CD4-positive, CD25-positive, alpha-beta regulatory T cell (primary cell): Measurements from ENCODE around the gene MEGF11. TPM values are rescaled to one million over a fixed set of nuclear protein-coding genes. Genes with fewer than 3 reads are reported as not detected.

Experiments used
- ATAC-seq, 2 donors: fragments of 150-1000 bp; cut with Tn5 transposase; one replicate each; pipeline ENCODE4 v1.10.0; 2021; ENCODE audit warnings: low read depth in 2 of 2, moderate number of reproducible peaks in 2 of 2, moderate library complexity in 1 of 2
- DNase-seq, 3 donors: peaks; one replicate each; pipeline versions ENCODE4 v3.0.0 to v3.0.0-alpha.2; 2012 to 2022; ENCODE audit warnings: mixed read lengths in 1 of 3
- H3K27ac ChIP-seq: one replicate; pipeline ENCODE4 v1.7.0; 2013; ENCODE audit warnings: mild to moderate bottlenecking, low read length; ENCODE audit not compliant: insufficient read depth, poor library complexity, severe bottlenecking
- H3K27me3 ChIP-seq: one replicate; pipeline ENCODE4 v1.7.0; 2013; ENCODE audit warnings: low read length; ENCODE audit not compliant: control insufficient read depth, insufficient read depth
- H3K36me3 ChIP-seq: one replicate; pipeline ENCODE4 v1.7.0; 2013; ENCODE audit warnings: mild to moderate bottlenecking, low read length, moderate library complexity; ENCODE audit not compliant: control insufficient read depth, insufficient read depth
- H3K4me1 ChIP-seq: 2 replicates; pipeline ENCODE4 v1.7.0; 2013; ENCODE audit warnings: mild to moderate bottlenecking, low read length; ENCODE audit not compliant: insufficient read depth, control insufficient read depth, poor library complexity, severe bottlenecking
- H3K4me3 ChIP-seq: one replicate; pipeline ENCODE4 v1.7.0; 2013; ENCODE audit warnings: low read depth, mild to moderate bottlenecking, low read length, moderate library complexity
- H3K9me3 ChIP-seq, 2 experiments: 1 replicate in 1 of 2; 2 replicates in 1 of 2; pipeline ENCODE4 v1.7.0; 2013; ENCODE audit warnings: low read length in 2 of 2, mild to moderate bottlenecking in 1 of 2, moderate library complexity in 1 of 2; ENCODE audit not compliant: control insufficient read depth in 2 of 2
- H3K27ac Mint-ChIP-seq, 3 donors: one replicate each; pipeline ENCODE4 v1.8.0; 2020 to 2022; ENCODE audit warnings: mild to moderate bottlenecking in 3 of 3, mixed read lengths in 3 of 3, moderate library complexity in 2 of 3
- H3K27me3 Mint-ChIP-seq: one replicate; pipeline ENCODE4 v1.8.0; 2022; ENCODE audit warnings: mild to moderate bottlenecking, mixed read lengths
- H3K36me3 Mint-ChIP-seq: one replicate; pipeline ENCODE4 v1.8.0; 2020; ENCODE audit warnings: mixed read lengths
- H3K4me1 Mint-ChIP-seq, 4 donors: one replicate each; pipeline ENCODE4 v1.8.0; 2020 to 2022; ENCODE audit warnings: mixed read lengths in 4 of 4, mild to moderate bottlenecking in 1 of 4
- H3K4me3 Mint-ChIP-seq, 4 donors: one replicate each; pipeline ENCODE4 v1.8.0; 2020 to 2022; ENCODE audit warnings: mild to moderate bottlenecking in 4 of 4, mixed read lengths in 4 of 4, moderate library complexity in 3 of 4
- H3K9me3 Mint-ChIP-seq, 7 donors: one replicate each; pipeline ENCODE4 v1.8.0; 2020 to 2022; ENCODE audit warnings: mixed read lengths in 7 of 7, mild to moderate bottlenecking in 3 of 7, moderate library complexity in 2 of 7
- polyA plus RNA-seq, 4 donors: library from polyadenylated mRNA; unstranded; fragments of 300-500 nt; fragmentation: Illumina TruSeq; gene quantifications; one replicate each; pipeline ENCODE4 v1.2.3, GENCODE V29; 2021
- total RNA-seq: library from RNA; stranded (reverse); gene quantifications from one replicate; pipeline ENCODE4 v1.2.3, GENCODE V29; 2022

MEGF11 gene
- total and polyA plus RNA-seq, 5 donors from 2014 or later: 0.02 to 0.29 (median 0.21) TPM; not detected in 2

GRCh38 chr15:65949491-65949890 lies 304.1 kb downstream of the MEGF11 start:
- no peaks in the 10 kb centered on the region for H3K9me3 Mint-ChIP-seq
- Histone ChIP-seq H3K27ac (no peak overlapping the region), H3K4me3 (no peak overlapping the region), H3K9me3 (no peaks in the 10 kb centered on the region), H3K27me3 (no peaks in the 10 kb centered on the region), H3K36me3 (no peaks in the 10 kb centered on the region), H3K4me1 (no peaks in the 10 kb centered on the region)
- ATAC-seq (no peak), DNase-seq (no peak)
- no peaks in the 10 kb centered on the region for H3K36me3 Mint-ChIP-seq
- no peaks in the 10 kb centered on the region for H3K27me3 Mint-ChIP-seq
- H3K4me3 Mint-ChIP-seq: no peak overlapping the region
- H3K4me1 Mint-ChIP-seq: no peaks in the 10 kb centered on the region
- H3K27ac Mint-ChIP-seq: no peak overlapping the region

- H3K4me3 Mint-ChIP-seq: no peak overlapping the region
- Histone ChIP-seq H3K27me3 (no peaks in the 10 kb centered on the region), H3K4me3 (no peak overlapping the region), H3K27ac (no peak overlapping the region), H3K36me3 (no peaks in the 10 kb centered on the region), H3K4me1 (no peaks in the 10 kb centered on the region), H3K9me3 (no peaks in the 10 kb centered on the region)
- no peaks in the 10 kb centered on the region for H3K9me3 Mint-ChIP-seq
- DNase-seq: no peak
- no peak for ATAC-seq
- H3K36me3 Mint-ChIP-seq: no peaks in the 10 kb centered on the region
- H3K4me1 Mint-ChIP-seq: no peaks in the 10 kb centered on the region
- no peak overlapping the region for H3K27ac Mint-ChIP-seq
- H3K27me3 Mint-ChIP-seq: no peaks in the 10 kb centered on the region
Measured at GRCh38 chr15:65949011-65949410, 304.5 kb downstream of the MEGF11 start.

DNA sequence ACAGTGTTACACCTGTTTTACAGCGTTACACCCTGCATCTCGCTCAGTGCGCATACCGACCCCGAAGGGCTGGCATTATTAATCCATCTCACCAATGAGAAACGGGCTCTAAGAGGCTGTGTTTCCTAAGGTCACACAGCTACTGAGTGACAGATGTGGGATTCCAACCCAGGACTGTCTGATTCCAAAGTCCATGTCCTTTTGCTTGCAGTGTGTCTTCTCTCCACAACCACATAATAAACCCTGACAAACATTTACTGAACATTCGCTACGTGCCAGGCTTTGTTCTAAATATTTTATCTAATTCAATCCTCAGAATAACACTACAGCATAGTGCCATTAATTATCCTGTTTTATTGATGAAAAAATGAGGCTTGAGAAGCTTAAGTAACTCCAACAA lies 305.2 kb downstream of the MEGF11 start:
- no peak for ATAC-seq
- Mint-ChIP-seq H3K27me3 (no peaks in the 10 kb centered on the region), H3K27ac (no peak overlapping the region), H3K9me3 (no peaks in the 10 kb centered on the region), H3K36me3 (peaks cover 3% of the 10 kb centered on the region), H3K4me1 (peaks cover 0 to under 1% (median 0%) of the 10 kb centered on the region in 4 donors), H3K4me3 (no peak overlapping the region)
- Histone ChIP-seq H3K4me3 (no peak overlapping the region), H3K27ac (no peak overlapping the region), H3K9me3 (no peaks in the 10 kb centered on the region), H3K27me3 (no peaks in the 10 kb centered on the region), H3K4me1 (no peaks in the 10 kb centered on the region), H3K36me3 (no peaks in the 10 kb centered on the region)
- DNase-seq: no peak

- no peaks in the 10 kb centered on the region for H3K27me3 Mint-ChIP-seq
- Histone ChIP-seq H3K27me3 (no peaks in the 10 kb centered on the region), H3K9me3 (no peaks in the 10 kb centered on the region), H3K27ac (no peak overlapping the region), H3K4me1 (no peaks in the 10 kb centered on the region), H3K36me3 (no peaks in the 10 kb centered on the region), H3K4me3 (no peak overlapping the region)
- no peak overlapping the region for H3K27ac Mint-ChIP-seq
- no peak overlapping the region for H3K4me3 Mint-ChIP-seq
- H3K36me3 Mint-ChIP-seq: peaks cover 4% of the 10 kb centered on the region
- DNase-seq (no peak), ATAC-seq (no peak)
- peaks cover 0 to 8% (median 0%) of the 10 kb centered on the region in 4 donors for H3K4me1 Mint-ChIP-seq
- H3K9me3 Mint-ChIP-seq: no peaks in the 10 kb centered on the region
Measured at GRCh38 chr15:65947041-65947440, 306.5 kb downstream of the MEGF11 start.

GRCh38 chr15:65945616-65946015 lies 307.9 kb downstream of the MEGF11 start:
- Mint-ChIP-seq H3K27me3 (no peaks in the 10 kb centered on the region), H3K36me3 (peaks cover 4% of the 10 kb centered on the region), H3K4me3 (no peak overlapping the region), H3K27ac (no peak overlapping the region), H3K9me3 (no peaks in the 10 kb centered on the region), H3K4me1 (peaks cover 0 to 12% (median 0%) of the 10 kb centered on the region in 4 donors)
- H3K27me3 ChIP-seq: no peaks in the 10 kb centered on the region
- no peaks in the 10 kb centered on the region for H3K4me1 ChIP-seq
- H3K36me3 ChIP-seq: no peaks in the 10 kb centered on the region
- DNase-seq (no peak), ATAC-seq (no peak)
- no peak overlapping the region for H3K4me3 ChIP-seq
- no peaks in the 10 kb centered on the region for H3K9me3 ChIP-seq
- no peak overlapping the region for H3K27ac ChIP-seq

DNA sequence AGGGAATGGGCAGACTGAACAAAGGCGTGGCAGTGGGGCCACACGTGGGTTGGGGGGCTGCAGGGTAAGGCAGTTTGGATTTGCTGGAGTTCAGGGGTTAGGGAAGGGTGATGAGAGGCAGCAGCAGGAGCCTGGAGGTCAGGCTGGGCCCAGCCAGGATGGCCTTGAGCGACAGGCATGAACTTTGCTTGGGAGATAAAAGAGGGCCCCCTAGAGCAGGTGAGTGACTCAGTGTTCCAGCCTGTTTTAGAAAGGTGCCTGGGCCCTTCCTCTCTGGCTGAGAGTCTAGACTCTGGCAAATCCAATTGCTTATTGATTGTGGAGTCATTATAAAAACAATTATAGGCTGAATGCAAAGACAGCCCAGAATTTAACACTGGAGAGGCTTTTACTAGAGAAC lies 309.1 kb downstream of the MEGF11 start:
- H3K36me3 ChIP-seq: no peaks in the 10 kb centered on the region
- Mint-ChIP-seq H3K4me1 (peaks cover 0 to 12% (median 0%) of the 10 kb centered on the region in 4 donors), H3K36me3 (peaks cover 4% of the 10 kb centered on the region), H3K9me3 (no peaks in the 10 kb centered on the region), H3K4me3 (no peak overlapping the region), H3K27ac (no peak overlapping the region), H3K27me3 (no peaks in the 10 kb centered on the region)
- no peak overlapping the region for H3K27ac ChIP-seq
- H3K4me3 ChIP-seq: no peak overlapping the region
- DNase-seq (no peak), ATAC-seq (no peak)
- H3K9me3 ChIP-seq: no peaks in the 10 kb centered on the region
- no peaks in the 10 kb centered on the region for H3K27me3 ChIP-seq
- no peaks in the 10 kb centered on the region for H3K4me1 ChIP-seq

DNA sequence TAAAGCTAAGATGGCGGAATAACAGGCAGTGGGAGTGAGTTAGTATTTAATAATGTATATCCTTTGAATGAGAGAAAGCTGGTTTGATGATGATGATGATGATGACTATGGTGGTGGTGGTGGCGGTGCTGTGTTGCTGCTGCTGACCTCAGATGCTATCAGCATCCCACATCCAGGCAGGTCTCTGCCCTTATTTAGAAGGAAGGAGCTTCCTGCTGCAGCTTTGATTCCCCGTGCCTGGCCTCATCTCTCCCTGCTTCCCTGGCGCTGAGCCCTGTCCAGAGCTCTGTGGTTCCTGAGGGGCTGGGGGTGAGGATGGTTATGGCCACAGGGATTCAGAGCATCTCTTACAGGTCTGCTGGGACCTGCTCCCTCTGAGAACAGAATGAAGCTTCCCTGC lies 311.1 kb downstream of the MEGF11 start:
- Mint-ChIP-seq H3K9me3 (no peaks in the 10 kb centered on the region), H3K4me1 (peaks cover 0 to 12% (median under 1%) of the 10 kb centered on the region in 4 donors), H3K27me3 (no peaks in the 10 kb centered on the region), H3K4me3 (no peak overlapping the region), H3K27ac (peak overlapping the region in 1 of 3 donors; percentile 4), H3K36me3 (peaks cover 4% of the 10 kb centered on the region)
- H3K4me3 ChIP-seq: no peak overlapping the region
- no peaks in the 10 kb centered on the region for H3K27me3 ChIP-seq
- no peaks in the 10 kb centered on the region for H3K9me3 ChIP-seq
- no peaks in the 10 kb centered on the region for H3K36me3 ChIP-seq
- DNase-seq (peak in 2 of 3 donors; percentile 6 to 34), ATAC-seq (peak in 1 of 2 donors; percentile 36)
- no peaks in the 10 kb centered on the region for H3K4me1 ChIP-seq
- H3K27ac ChIP-seq: no peak overlapping the region

DNA sequence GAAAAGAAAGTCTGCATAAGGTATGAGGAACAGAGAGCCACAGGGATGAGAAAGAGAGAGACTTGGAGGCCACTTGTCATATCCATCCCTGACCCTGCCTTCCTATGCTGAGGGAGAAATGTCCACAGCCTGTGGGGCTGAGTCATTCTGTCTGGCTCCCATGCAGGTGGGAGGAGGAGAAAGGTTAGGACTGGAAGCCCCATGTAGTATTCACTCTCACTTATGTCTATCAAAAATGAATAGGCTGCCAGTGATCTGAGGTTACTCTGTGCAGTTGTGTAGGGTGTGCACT lies 313.0 kb downstream of the MEGF11 start:
- no peaks in the 10 kb centered on the region for H3K36me3 ChIP-seq
- no peaks in the 10 kb centered on the region for H3K27me3 ChIP-seq
- Mint-ChIP-seq H3K27ac (no peak overlapping the region), H3K4me1 (peaks cover 0 to 12% (median under 1%) of the 10 kb centered on the region in 4 donors), H3K4me3 (no peak overlapping the region), H3K27me3 (no peaks in the 10 kb centered on the region), H3K36me3 (peaks cover 4% of the 10 kb centered on the region), H3K9me3 (no peaks in the 10 kb centered on the region)
- DNase-seq (no peak), ATAC-seq (no peak)
- H3K4me3 ChIP-seq: no peak overlapping the region
- no peaks in the 10 kb centered on the region for H3K9me3 ChIP-seq
- no peak overlapping the region for H3K27ac ChIP-seq
- H3K4me1 ChIP-seq: no peaks in the 10 kb centered on the region
